K562 (cell line): Measurements from ENCODE around the gene MEIOB. TPM values are rescaled to one million over a fixed set of nuclear protein-coding genes. Genes with fewer than 3 reads are reported as not detected.

Experiments used
- CHD7 ChIP-seq: fragments of 200-600 bp; sonication (generic); IDR thresholded peaks from one replicate; pipeline ENCODE4 v1.6.1; 2012; ENCODE audit warnings: mild to moderate bottlenecking, low read depth, low read length, inconsistent platforms
- JUNB ChIP-seq: fragments of 450-650 bp; formaldehyde crosslinking; conservative IDR thresholded peaks from 2 replicates; pipeline ENCODE4 v1.4.0; 2020; ENCODE audit warnings: mild to moderate bottlenecking
- KAT2B ChIP-seq: IDR thresholded peaks from one replicate; pipeline ENCODE4 v1.6.1; 2012; ENCODE audit warnings: low read depth, mild to moderate bottlenecking, control low read depth, inconsistent platforms, low read length, moderate library complexity
- L3MBTL2 ChIP-seq: fragments of 450-650 bp; IDR thresholded peaks from 2 replicates; pipeline ENCODE4 v1.6.1; 2016; ENCODE audit warnings: mild to moderate bottlenecking, moderate library complexity
- MCM2 ChIP-seq: fragments of 450-650 bp; IDR thresholded peaks from 2 replicates; pipeline ENCODE4 v1.6.1; 2017; ENCODE audit warnings: low read depth, mild to moderate bottlenecking
- MED1 ChIP-seq: sonication (generic); formaldehyde crosslinking; IDR thresholded peaks from 2 replicates; pipeline ENCODE4 v1.8.1; 2023; ENCODE audit warnings: missing genetic modification reagents, borderline replicate concordance
- NFIX ChIP-seq: fragments of 250-450 bp; sonication (Bioruptor Pico); IDR thresholded peaks from 2 replicates; pipeline ENCODE4 v1.4.0; 2020; ENCODE audit warnings: low read depth, mild to moderate bottlenecking, moderate library complexity
- SFPQ ChIP-seq: fragments of 200-400 bp; formaldehyde crosslinking; IDR thresholded peaks from 2 replicates; pipeline ENCODE4 v1.6.1; 2017; ENCODE audit warnings: mild to moderate bottlenecking, low read depth, low read length, moderate library complexity
- ZC3H8 ChIP-seq: fragments of 450-650 bp; IDR thresholded peaks from 2 replicates; pipeline ENCODE4 v1.6.1; 2017
- ZFPM2 ChIP-seq: fragments of 250-450 bp; sonication (Bioruptor Pico); IDR thresholded peaks from 2 replicates; pipeline ENCODE4 v1.5.1; 2022; ENCODE audit warnings: mild to moderate bottlenecking
- ZNF134 ChIP-seq: fragments of 250-450 bp; sonication (Bioruptor Pico); conservative IDR thresholded peaks from 2 replicates; pipeline ENCODE4 v1.4.0; 2020
- ZNF23 ChIP-seq: fragments of 250-450 bp; sonication (Bioruptor Pico); IDR thresholded peaks from 2 replicates; pipeline ENCODE4 v1.4.0; 2020; ENCODE audit warnings: mild to moderate bottlenecking
- ZNF395 ChIP-seq: fragments of 200-800 bp; sonication (Bioruptor generic); IDR thresholded peaks from 2 replicates; pipeline ENCODE4 v1.6.1; 2017; ENCODE audit warnings: missing genetic modification characterization, missing compliant biosample characterization
- ZNF408 ChIP-seq: fragments of 250-450 bp; sonication (Bioruptor Pico); IDR thresholded peaks from 2 replicates; pipeline ENCODE4 v1.4.0; 2020; ENCODE audit warnings: low read depth, mild to moderate bottlenecking, moderate library complexity
- polyA plus RNA-seq, 8 experiments: library from polyadenylated mRNA; depleted of rRNA in 4 of 8; stranded (reverse) in 5 of 8; unstranded in 3 of 8; fragments of >200 nt; fragmentation: Nextera tagmentation in 2 of 8; fragmentation: Illumina TruSeq in 1 of 8; extraction: Ambion mirVana in 2 of 8; extraction: Trizol in 1 of 8; gene quantifications; 2 replicates each; pipeline versions ENCODE4 v1.2.1 to v1.2.3, GENCODE V29; 2011 to 2014; ENCODE audit warnings: inconsistent platforms in 1 of 8, missing spikeins in 1 of 8
- total RNA-seq, 7 experiments: library from RNA; depleted of rRNA in 6 of 7; stranded (reverse); fragments of >200 nt in 6 of 7; fragmentation: Illumina TruSeq in 2 of 7; extraction: Trizol in 2 of 7; gene quantifications; 2 replicates each; pipeline versions ENCODE4 v1.2.1 to v1.2.3, GENCODE V29; 2011 to 2021; ENCODE audit warnings: low replicate concordance in 1 of 7

Gene MEIOB
- total and polyA plus RNA-seq, 9 of the 15 experiments (the other 6 are each of a cell fraction or from before 2014, with no cell fraction given) = 25.4 to 203 (median 97.6) TPM

GRCh38 chr16:1832838-1833454, 39.0 kb downstream of the MEIOB start (continued):
- TF ChIP-seq SFPQ = no peak
- peak; percentile 96 for TF ChIP-seq ZNF395 (CRISPR knock-in tag)
- TF ChIP-seq L3MBTL2 = peak; percentile 83
- TF ChIP-seq ZNF134 (CRISPR knock-in tag) = no peak
- TF ChIP-seq NFIX (CRISPR knock-in tag) = no peak
- no peak for TF ChIP-seq ZNF23
- no peak for TF ChIP-seq MCM2
- no peak for TF ChIP-seq ZNF408 (CRISPR knock-in tag)
- TF ChIP-seq JUNB = no peak
- TF ChIP-seq ZFPM2 (CRISPR knock-in tag) = no peak
- no peak for TF ChIP-seq ZC3H8
- no peak for TF ChIP-seq MED1
- TF ChIP-seq KAT2B = no peak
- no peak for TF ChIP-seq CHD7
